GM23338 (cell line): Measurements from ENCODE around the gene WDR74. TPM values are rescaled to one million over a fixed set of nuclear protein-coding genes. Genes with fewer than 3 reads are reported as not detected.

Experiments used
- ATAC-seq: fragments of 200-7000 bp; cut with Tn5 transposase; 3 replicates; pipeline ENCODE4 v1.9.1; 2020
- DNase-seq: peaks from one replicate; pipeline ENCODE4 v3.0.0-alpha.2; 2015; ENCODE audit warnings: low spot score
- H2AFZ ChIP-seq: fragments of 200-600 bp; sonication (generic); 2 replicates; pipeline ENCODE4 v1.8.0; 2016; ENCODE audit warnings: antibody characterized with exemption, mild to moderate bottlenecking, moderate library complexity
- H3F3A ChIP-seq: fragments of 200-600 bp; sonication (generic); replicated peaks from 2 replicates; pipeline ENCODE4 v1.8.0; 2017; ENCODE audit warnings: antibody characterized with exemption, mixed run types, low read depth
- H3K27ac ChIP-seq: fragments of 200-600 bp; sonication (generic); 2 replicates; pipeline ENCODE4 v1.6.1; 2016; ENCODE audit warnings: low read depth
- H3K27me3 ChIP-seq: fragments of 200-600 bp; sonication (generic); 2 replicates; pipeline ENCODE4 v1.8.0; 2016; ENCODE audit warnings: mild to moderate bottlenecking, mixed run types, moderate library complexity; ENCODE audit not compliant: insufficient read depth
- H3K36me3 ChIP-seq: fragments of 200-600 bp; sonication (generic); 2 replicates; pipeline ENCODE4 v1.8.0; 2016; ENCODE audit warnings: mild to moderate bottlenecking; ENCODE audit not compliant: insufficient read depth
- H3K4me1 ChIP-seq: fragments of 200-600 bp; sonication (generic); 2 replicates; pipeline ENCODE4 v1.8.0; 2016; ENCODE audit warnings: mild to moderate bottlenecking, moderate library complexity; ENCODE audit not compliant: insufficient read depth
- H3K4me2 ChIP-seq: fragments of 200-600 bp; sonication (generic); 2 replicates; pipeline ENCODE4 v1.7.1; 2017; ENCODE audit warnings: mixed run types
- H3K4me3 ChIP-seq: fragments of 200-600 bp; sonication (generic); 2 replicates; pipeline ENCODE4 v1.6.1; 2016; ENCODE audit warnings: mixed run types
- H3K79me2 ChIP-seq: fragments of 200-600 bp; sonication (generic); replicated peaks from 2 replicates; pipeline ENCODE4 v1.8.0; 2017; ENCODE audit warnings: mild to moderate bottlenecking; ENCODE audit not compliant: insufficient read depth
- H3K9me2 ChIP-seq: fragments of 200-600 bp; sonication (generic); 2 replicates; pipeline ENCODE4 v1.8.0; 2017; ENCODE audit not compliant: insufficient read depth
- H4K20me1 ChIP-seq: fragments of 200-600 bp; sonication (generic); replicated peaks from 2 replicates; pipeline ENCODE4 v1.8.0; 2017; ENCODE audit warnings: mild to moderate bottlenecking; ENCODE audit not compliant: insufficient read depth
- H3K27ac Mint-ChIP-seq: 2 replicates; pipeline ENCODE4 v1.8.0; 2020; ENCODE audit warnings: inconsistent platforms, mild to moderate bottlenecking, moderate library complexity, mixed read lengths
- H3K27me3 Mint-ChIP-seq: 3 replicates; pipeline ENCODE4 v1.8.0; 2022; ENCODE audit warnings: low read depth, mild to moderate bottlenecking, moderate library complexity, mixed read lengths, inconsistent platforms; ENCODE audit not compliant: insufficient read depth, poor library complexity
- H3K36me3 Mint-ChIP-seq: 3 replicates; pipeline ENCODE4 v1.8.0; 2021; ENCODE audit warnings: low read depth, mild to moderate bottlenecking, inconsistent platforms, moderate library complexity, mixed read lengths
- H3K4me1 Mint-ChIP-seq: 3 replicates; pipeline ENCODE4 v1.8.0; 2020; ENCODE audit warnings: mild to moderate bottlenecking, inconsistent platforms, mixed read lengths
- H3K4me3 Mint-ChIP-seq: 3 replicates; pipeline ENCODE4 v1.8.0; 2021; ENCODE audit warnings: moderate library complexity, mild to moderate bottlenecking, inconsistent platforms, mixed read lengths
- H3K9me3 Mint-ChIP-seq: 3 replicates; pipeline ENCODE4 v1.8.0; 2020; ENCODE audit warnings: moderate library complexity, mild to moderate bottlenecking, inconsistent platforms, mixed read lengths
- EZH2phosphoT487 ChIP-seq: fragments of 200-600 bp; sonication (generic); IDR thresholded peaks from one replicate; pipeline ENCODE4 v1.8.1; 2018; ENCODE audit warnings: antibody characterized with exemption; ENCODE audit not compliant: unreplicated experiment
- STAT1 ChIP-seq: IDR thresholded peaks from one replicate; pipeline ENCODE4 v1.6.1; 2016; ENCODE audit warnings: antibody characterized with exemption; ENCODE audit not compliant: unreplicated experiment
- ZNF114 ChIP-seq: fragments of 250-450 bp; sonication (Bioruptor Pico); IDR thresholded peaks from 2 replicates; pipeline ENCODE4 v1.5.0; 2020; ENCODE audit warnings: mild to moderate bottlenecking, moderate library complexity
- ZNF331 ChIP-seq: fragments of 250-450 bp; sonication (Bioruptor Pico); IDR thresholded peaks from 2 replicates; pipeline ENCODE4 v1.5.0; 2020; ENCODE audit warnings: low read depth, mild to moderate bottlenecking, moderate library complexity
- ZNF462 ChIP-seq: fragments of 250-450 bp; sonication (Bioruptor Pico); IDR thresholded peaks from 2 replicates; pipeline ENCODE4 v1.5.0; 2020; ENCODE audit warnings: mild to moderate bottlenecking, moderate library complexity
- polyA plus RNA-seq: library from polyadenylated mRNA; unstranded; fragments of >200 nt; fragmentation: Nextera tagmentation; extraction: Ambion mirVana; gene quantifications from 2 replicates; pipeline ENCODE4 v1.2.1, GENCODE V29; 2016
- total RNA-seq: library from RNA; depleted of rRNA; stranded (reverse); fragments of >200 nt; shearing (Covaris generic); gene quantifications from 2 replicates; pipeline ENCODE4 v1.2.3, GENCODE V29; 2014

The WDR74 gene
- total and polyA plus RNA-seq, 2 experiments from 2014 or later: 94.4 to 136 TPM

DNA sequence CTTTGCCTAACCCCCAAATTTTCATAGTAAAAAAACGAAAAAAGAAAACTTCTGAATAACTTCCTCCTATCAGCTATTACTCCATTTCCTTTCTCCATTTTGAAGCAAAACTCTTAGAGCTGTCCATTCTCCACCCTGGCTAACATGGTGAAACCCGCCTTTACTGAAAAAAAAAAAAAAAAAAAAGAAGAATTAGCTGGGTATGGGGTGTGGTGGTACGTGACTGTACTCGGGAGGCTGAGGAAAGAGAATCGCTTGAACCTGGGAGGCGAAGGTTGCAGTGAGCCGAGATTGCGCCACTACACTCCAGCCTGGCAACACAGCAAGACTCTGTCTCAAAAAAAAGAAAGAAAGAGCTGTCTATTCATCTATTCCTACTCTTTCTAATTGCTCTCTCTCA is 22.8 kb downstream of the WDR74 start:
- no peak for DNase-seq

More for the DNA sequence above, 22.8 kb downstream of the WDR74 start:
- TF ChIP-seq ZNF331 (CRISPR knock-in tag) (no peak), ZNF462 (CRISPR knock-in tag) (no peak), ZNF114 (CRISPR knock-in tag) (no peak), STAT1 (no peak), EZH2phosphoT487 (no peak)
- Histone ChIP-seq H3K27ac (0 out of 2 replicates have a peak overlapping the region, but pooled peaks have one; percentile 9), H3K27me3 (no peaks in the 10 kb centered on the region), H3K4me3 (no peak overlapping the region), H3K4me2 (no peak overlapping the region), H3F3A (0 out of 2 replicates have a peak, but pooled peaks cover 3% of the 10 kb centered on the region), H3K79me2 (no peaks in the 10 kb centered on the region), H2AFZ (no peak overlapping the region), H3K9me2 (no peaks in the 10 kb centered on the region), H3K4me1 (no peaks in the 10 kb centered on the region), H4K20me1 (peaks cover 4% of the 10 kb centered on the region), H3K36me3 (peaks cover 14% of the 10 kb centered on the region; the same call in 1 of the 2 replicates)
- no peaks in the 10 kb centered on the region for H3K4me1 Mint-ChIP-seq
- H3K27ac Mint-ChIP-seq: no peak overlapping the region
- no peaks in the 10 kb centered on the region for H3K9me3 Mint-ChIP-seq
- ATAC-seq: no peak
- H3K36me3 Mint-ChIP-seq: peaks cover 20% of the 10 kb centered on the region; the same call in 2 of the 3 replicates
- peaks cover 1% of the 10 kb centered on the region for H3K27me3 Mint-ChIP-seq
- no peak overlapping the region for H3K4me3 Mint-ChIP-seq
